Nephron progenitor cell (in vitro differentiated cells): ENCODE data around the gene KIAA1755.

Experiments
- DNase-seq: peaks from one replicate; pipeline ENCODE4 v3.0.0; 2021
- H3K27ac Mint-ChIP-seq: 2 replicates; pipeline ENCODE4 v1.8.0; 2021; ENCODE audit warnings: mild to moderate bottlenecking, moderate library complexity, mixed read lengths
- H3K27me3 Mint-ChIP-seq: 2 replicates; pipeline ENCODE4 v1.8.0; 2021; ENCODE audit warnings: mild to moderate bottlenecking, low read depth, mixed read lengths; ENCODE audit not compliant: poor library complexity
- H3K36me3 Mint-ChIP-seq: 2 replicates; pipeline ENCODE4 v1.8.0; 2021; ENCODE audit warnings: low read depth, mixed read lengths
- H3K4me1 Mint-ChIP-seq: 2 replicates; pipeline ENCODE4 v1.8.0; 2021; ENCODE audit warnings: mixed read lengths
- H3K4me3 Mint-ChIP-seq: 2 replicates; pipeline ENCODE4 v1.8.0; 2021; ENCODE audit warnings: mild to moderate bottlenecking, moderate library complexity, mixed read lengths
- H3K9me3 Mint-ChIP-seq: 2 replicates; pipeline ENCODE4 v1.8.0; 2021; ENCODE audit warnings: mild to moderate bottlenecking, moderate library complexity, mixed read lengths
- TF ChIP-seq, protein P1 (sequence below): fragments of 200-600 bp; sonication (generic); IDR thresholded peaks from 2 replicates; pipeline ENCODE4 v1.5.0; 2021; ENCODE audit warnings: antibody characterized with exemption

KIAA1755 gene

DNA sequence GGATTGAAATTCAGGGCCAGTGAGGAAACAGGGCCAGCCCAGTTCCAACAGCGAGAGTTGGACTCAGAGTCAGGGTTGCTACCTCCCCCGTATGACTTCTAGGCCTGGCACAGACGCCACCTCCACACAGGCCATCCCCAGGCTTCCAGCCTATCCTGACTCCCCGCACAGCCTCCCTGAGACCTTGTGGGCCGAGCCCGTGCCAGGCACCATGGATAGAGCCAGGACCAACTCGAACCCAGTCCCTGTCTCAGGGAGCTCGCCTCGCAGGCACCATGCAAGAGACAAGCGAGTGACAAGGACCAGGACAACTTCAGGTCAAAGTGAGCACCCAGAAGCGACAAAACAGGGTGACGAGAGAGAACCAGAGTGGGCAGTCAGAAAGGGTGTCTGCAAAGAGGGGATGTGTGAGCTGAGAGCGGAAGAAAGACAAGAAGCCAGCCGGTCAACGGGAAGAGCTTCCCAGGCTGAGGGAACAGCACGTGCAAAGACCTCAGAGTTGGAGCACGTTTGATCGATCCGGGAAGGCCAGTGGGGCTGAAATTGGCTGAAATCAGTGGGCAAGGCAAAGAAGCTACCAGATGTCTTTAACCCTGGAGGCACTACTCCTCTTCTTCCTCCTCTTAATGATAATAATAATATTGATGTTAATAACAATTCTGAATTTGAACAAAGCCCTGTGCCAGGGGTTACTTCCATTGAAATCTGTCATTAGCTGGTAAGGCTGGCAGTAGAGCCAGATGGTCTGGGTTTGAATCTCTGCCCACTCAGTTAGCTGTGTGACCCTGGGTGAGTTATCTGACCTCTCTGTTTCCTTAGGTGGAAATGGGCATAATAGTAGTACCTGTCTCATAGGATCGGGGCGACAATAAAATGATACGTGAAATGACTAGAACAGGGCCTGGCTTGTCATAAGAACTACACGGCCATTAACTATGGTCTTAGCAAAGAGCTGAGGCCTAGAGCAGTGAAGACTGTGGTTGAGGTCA lies 45.0 kb downstream of the KIAA1755 start:
- Mint-ChIP-seq H3K27me3 (peaks cover 32% of the 10 kb centered on the region), H3K4me3 (no peak overlapping the region), H3K4me1 (peaks cover 13% of the 10 kb centered on the region), H3K27ac (peak overlapping the region; percentile 64), H3K9me3 (no peaks in the 10 kb centered on the region), H3K36me3 (no peaks in the 10 kb centered on the region)
- DNase-seq = no peak
- TF ChIP-seq, protein P1, sequence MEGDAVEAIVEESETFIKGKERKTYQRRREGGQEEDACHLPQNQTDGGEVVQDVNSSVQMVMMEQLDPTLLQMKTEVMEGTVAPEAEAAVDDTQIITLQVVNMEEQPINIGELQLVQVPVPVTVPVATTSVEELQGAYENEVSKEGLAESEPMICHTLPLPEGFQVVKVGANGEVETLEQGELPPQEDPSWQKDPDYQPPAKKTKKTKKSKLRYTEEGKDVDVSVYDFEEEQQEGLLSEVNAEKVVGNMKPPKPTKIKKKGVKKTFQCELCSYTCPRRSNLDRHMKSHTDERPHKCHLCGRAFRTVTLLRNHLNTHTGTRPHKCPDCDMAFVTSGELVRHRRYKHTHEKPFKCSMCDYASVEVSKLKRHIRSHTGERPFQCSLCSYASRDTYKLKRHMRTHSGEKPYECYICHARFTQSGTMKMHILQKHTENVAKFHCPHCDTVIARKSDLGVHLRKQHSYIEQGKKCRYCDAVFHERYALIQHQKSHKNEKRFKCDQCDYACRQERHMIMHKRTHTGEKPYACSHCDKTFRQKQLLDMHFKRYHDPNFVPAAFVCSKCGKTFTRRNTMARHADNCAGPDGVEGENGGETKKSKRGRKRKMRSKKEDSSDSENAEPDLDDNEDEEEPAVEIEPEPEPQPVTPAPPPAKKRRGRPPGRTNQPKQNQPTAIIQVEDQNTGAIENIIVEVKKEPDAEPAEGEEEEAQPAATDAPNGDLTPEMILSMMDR = no peak

DNA sequence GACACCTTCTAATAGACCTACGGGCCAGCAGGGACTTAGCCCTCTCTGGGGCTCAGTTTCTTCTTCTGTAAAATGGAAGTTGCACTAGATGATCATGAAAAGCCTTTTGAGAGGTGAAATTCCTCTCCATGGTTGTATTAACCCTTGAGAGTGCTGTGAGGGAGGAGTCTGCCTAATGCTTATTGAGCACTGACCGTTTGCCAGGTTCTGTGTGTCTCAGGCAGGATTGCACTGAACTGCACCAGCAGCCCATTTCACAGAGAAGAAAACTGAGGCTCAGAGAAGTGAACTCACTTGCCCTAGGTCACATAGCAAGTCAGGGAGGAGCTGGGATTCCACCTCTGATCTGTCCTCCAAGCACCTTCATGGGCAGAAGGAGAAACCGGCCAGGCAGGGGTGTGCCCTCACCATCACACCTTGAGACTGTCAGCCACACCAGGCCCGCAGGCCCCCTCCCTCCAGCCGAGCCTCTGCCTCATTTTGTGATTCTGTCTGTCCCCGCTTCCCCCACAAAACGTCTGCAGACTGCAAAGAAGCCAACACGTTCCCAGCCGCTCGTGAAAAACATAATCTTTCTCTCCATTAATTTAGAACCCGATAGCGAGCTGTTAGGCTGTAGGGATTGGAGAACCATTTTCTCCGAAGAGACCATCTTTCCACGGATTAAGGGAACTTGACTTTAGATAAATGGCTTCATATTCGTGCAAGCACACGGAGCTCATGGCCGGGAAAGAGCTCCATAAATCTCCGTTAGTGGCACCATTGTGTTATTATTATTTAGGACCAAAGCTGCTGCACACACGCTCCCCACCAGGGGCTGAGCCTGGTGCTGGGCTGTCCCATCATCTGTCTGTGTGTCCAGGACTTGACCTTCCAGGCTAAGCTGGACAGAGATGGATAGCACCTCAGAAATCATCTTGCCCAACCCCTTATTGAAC lies 46.0 kb downstream of the KIAA1755 start:
- Mint-ChIP-seq H3K27me3 (peaks cover 38% of the 10 kb centered on the region), H3K4me3 (no peak overlapping the region), H3K4me1 (peaks cover 13% of the 10 kb centered on the region), H3K9me3 (no peaks in the 10 kb centered on the region), H3K27ac (no peak overlapping the region), H3K36me3 (no peaks in the 10 kb centered on the region)
- TF ChIP-seq, protein P1 = no peak
- no peak for DNase-seq

DNA sequence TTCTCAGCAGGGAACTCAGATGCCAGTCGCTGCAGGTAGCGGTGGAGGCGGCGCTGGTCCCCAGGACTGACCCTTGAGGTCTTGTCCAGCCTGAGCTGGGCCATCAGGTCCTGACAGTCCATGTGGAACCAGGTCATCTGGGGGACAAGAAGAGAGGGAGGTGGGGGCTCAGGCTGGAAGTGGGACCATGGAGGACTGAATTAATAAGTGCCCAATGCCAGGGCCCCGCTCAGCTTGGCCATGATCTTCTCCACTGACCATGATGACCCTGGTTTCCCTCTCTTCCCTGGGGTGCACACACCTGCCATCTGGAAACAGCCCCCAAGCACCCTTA lies 47.0 kb downstream of the KIAA1755 start:
- Mint-ChIP-seq H3K27me3 (peaks cover 40% of the 10 kb centered on the region), H3K4me3 (no peak overlapping the region), H3K9me3 (no peaks in the 10 kb centered on the region), H3K36me3 (no peaks in the 10 kb centered on the region), H3K4me1 (peaks cover 13% of the 10 kb centered on the region), H3K27ac (peak overlapping the region; percentile 32)
- DNase-seq = no peak
- TF ChIP-seq, protein P1 = no peak

- H3K9me3 Mint-ChIP-seq = no peaks in the 10 kb centered on the region
- H3K4me3 Mint-ChIP-seq = no peak overlapping the region
- no peak for DNase-seq
- TF ChIP-seq, protein P1 = no peak
- no peak overlapping the region for H3K27ac Mint-ChIP-seq
- H3K4me1 Mint-ChIP-seq = peaks cover 9% of the 10 kb centered on the region
- peaks cover 40% of the 10 kb centered on the region for H3K27me3 Mint-ChIP-seq
- no peaks in the 10 kb centered on the region for H3K36me3 Mint-ChIP-seq
These were observed 47.5 kb downstream of the KIAA1755 start for GRCh38 chr20:38212806-38213606.

GRCh38 chr20:38211200-38212097 lies 49.1 kb downstream of the KIAA1755 start:
- Mint-ChIP-seq H3K27me3 (peaks cover 35% of the 10 kb centered on the region), H3K9me3 (peaks cover 8% of the 10 kb centered on the region), H3K36me3 (no peaks in the 10 kb centered on the region), H3K4me1 (peaks cover 5% of the 10 kb centered on the region), H3K27ac (no peak overlapping the region), H3K4me3 (no peak overlapping the region)
- DNase-seq = no peak
- TF ChIP-seq, protein P1 = no peak
